Measurements from ENCODE around the gene CDH23.

Gene CDH23

GRCh38 chr10:71391701-71392100 lies 5.0 kb upstream of the CDH23 start:
- in situ Hi-C loops (cut with MboI; ENCODE audit: low sequenced_read_pairs) = no loop called here

DNA sequence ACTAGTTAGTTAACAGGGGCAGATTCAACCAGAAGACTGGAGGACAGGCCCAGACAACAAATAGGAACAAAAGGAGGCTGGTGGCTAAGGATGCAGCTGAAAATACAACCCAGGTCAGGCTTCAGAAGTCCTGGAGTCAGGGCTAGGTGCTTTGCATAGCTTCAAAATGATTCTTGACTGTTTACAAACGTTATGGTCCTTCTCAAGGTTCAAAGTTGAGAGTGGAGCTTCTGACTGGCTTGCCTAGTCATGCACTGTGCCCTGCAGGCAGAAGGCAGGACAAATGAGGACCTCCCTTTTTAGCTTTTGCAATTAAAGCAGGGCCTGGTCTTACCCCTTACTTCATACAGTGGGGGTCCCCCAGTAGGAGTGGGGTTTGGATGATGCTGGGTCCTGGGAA lies 4.4 kb upstream of the CDH23 start:
- in situ Hi-C loops (cut with MboI; ENCODE audit: low sequenced_read_pairs) = no loop called here

GRCh38 chr10:71392791-71393781 lies 3.6 kb upstream of the CDH23 start:
- in situ Hi-C loops (cut with MboI; ENCODE audit: low sequenced_read_pairs) = no loop called here

GRCh38 chr10:71393841-71394475 lies 2.8 kb upstream of the CDH23 start:
- in situ Hi-C loops (cut with MboI; ENCODE audit: low sequenced_read_pairs) = no loop called here

- in situ Hi-C loops (cut with MboI; ENCODE audit: low sequenced_read_pairs) = no loop called here
Observed at GRCh38 chr10:71394926-71395562, 1.7 kb upstream of the CDH23 start.

DNA sequence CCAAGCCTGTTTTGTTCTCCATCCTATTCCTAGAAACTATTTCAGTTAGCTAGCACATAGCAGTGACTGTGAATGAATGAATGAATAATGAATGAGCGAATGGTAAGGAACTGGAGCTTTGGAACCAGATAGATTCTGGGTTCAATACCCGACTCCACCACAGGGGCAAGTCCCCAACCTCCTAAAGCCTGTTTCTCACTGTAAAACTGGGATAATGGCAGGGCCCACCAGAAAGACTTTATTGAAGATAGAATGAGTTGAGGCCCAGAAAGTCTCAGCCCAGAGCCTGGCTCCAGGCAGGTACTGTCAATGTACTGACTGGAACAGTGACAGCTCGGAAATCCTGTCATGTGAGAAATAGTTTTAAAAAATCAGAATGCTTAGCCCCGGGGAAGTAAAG lies 1.1 kb upstream of the CDH23 start:
- in situ Hi-C loops (cut with MboI; ENCODE audit: low sequenced_read_pairs) = no loop called here

DNA sequence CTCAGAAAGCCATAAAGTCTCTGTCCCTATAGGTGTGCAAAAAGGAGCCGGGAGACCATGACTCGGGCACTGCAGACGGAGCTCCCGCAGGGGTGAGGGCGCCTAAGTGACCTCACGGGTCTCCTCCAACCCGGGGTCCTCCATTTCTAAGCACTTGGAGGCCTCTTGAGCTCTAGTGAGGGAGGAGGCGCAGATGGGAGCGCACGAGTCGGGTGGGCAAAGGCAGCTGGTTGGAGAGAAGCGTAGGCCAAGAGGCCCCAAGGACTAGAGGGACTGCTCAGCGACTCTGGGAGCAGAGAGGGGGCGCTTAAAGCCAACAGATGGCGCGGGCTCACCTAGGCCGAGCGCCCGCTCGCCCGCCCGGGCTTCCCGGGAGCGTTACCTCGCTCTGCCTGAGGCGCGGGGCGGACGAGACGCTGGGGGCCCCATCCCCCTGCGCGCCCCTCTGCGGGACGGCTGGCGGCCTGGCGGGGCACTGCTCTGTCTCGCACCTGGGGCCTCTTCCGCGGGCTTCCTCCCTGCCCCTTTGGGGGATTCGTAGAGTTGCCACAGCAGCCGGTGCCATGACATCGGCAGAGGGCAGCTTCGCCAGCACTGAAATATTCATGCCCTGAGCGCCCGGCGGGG lies 523 bp upstream of the CDH23 start:
- in situ Hi-C loops (cut with MboI; ENCODE audit: low sequenced_read_pairs) = no loop called here

DNA sequence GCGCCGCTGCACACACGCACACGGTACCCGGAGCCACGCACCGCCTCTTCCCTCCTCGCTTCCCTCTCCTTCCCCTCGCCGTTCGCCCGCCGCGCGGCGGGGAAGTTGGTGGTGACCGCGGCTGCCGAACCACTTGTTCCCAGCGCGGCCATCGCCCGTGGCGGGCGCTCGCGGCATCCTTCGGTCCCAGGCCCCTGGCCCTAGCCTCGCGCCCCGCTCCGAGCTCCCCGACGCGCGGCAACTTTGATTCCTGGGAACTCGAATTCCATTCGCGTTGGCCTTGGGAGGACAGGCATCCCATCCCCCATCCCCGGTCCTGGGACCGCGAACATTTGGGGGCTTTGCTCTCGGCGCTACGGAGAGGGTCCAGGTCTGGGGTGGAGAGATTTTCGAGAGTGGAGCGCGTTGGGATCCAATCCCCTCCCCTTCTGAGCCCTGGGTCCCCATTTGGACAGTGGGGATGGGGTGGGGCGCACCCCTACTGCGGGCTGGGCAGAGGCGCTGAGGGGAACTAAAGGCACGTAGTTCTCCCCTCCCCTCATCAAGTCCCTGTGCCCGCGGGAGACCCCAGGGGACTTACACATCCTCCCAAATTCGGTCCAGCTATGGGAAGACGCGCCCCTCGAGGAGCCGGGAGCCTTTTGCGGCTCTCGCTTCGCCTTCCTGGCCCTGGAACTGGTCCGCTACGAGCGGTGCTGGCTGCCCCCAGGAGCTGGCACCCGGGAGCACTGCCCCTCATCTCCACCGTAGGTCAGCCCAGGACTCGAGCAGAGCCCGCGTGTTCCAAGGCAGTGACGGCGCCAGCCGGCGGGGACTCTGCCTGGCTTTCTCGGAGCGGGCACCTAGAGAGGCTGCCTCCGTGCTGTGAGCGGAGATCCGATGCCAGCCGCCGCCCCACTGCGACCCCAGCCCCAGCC lies 834 bp downstream of the CDH23 start:
- in situ Hi-C loops (cut with MboI; ENCODE audit: low sequenced_read_pairs) = no loop called here

DNA sequence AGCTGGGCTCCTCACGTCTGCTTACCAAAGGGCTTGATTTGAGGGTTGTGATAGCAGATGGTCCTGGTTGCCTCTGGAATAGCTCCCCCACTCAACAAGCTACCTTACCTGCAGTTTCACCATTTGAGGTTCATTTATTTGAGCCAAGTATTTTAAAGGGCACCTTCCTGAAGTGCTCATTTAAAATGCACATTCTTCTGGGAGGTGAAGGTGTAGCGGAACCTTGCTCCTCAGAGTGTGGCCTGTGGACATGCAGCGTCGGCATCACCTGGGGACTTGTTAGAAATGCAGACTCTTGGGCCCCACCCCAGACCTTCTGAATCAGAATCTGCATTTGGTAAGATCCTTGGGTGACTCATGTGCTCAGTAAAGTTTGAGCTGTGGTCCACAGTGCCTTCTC lies 2.3 kb downstream of the CDH23 start:
- in situ Hi-C loops (cut with MboI; ENCODE audit: low sequenced_read_pairs) = no loop called here

GRCh38 chr10:71399946-71400345 lies 3.2 kb downstream of the CDH23 start:
- in situ Hi-C loops (cut with MboI; ENCODE audit: low sequenced_read_pairs) = no loop called here

GRCh38 chr10:71401056-71401455 lies 4.3 kb downstream of the CDH23 start:
- in situ Hi-C loops (cut with MboI; ENCODE audit: low sequenced_read_pairs) = no loop called here

- in situ Hi-C loops (cut with MboI; ENCODE audit: low sequenced_read_pairs) = no loop called here
Observed at GRCh38 chr10:71402005-71402404, 5.3 kb downstream of the CDH23 start.

DNA sequence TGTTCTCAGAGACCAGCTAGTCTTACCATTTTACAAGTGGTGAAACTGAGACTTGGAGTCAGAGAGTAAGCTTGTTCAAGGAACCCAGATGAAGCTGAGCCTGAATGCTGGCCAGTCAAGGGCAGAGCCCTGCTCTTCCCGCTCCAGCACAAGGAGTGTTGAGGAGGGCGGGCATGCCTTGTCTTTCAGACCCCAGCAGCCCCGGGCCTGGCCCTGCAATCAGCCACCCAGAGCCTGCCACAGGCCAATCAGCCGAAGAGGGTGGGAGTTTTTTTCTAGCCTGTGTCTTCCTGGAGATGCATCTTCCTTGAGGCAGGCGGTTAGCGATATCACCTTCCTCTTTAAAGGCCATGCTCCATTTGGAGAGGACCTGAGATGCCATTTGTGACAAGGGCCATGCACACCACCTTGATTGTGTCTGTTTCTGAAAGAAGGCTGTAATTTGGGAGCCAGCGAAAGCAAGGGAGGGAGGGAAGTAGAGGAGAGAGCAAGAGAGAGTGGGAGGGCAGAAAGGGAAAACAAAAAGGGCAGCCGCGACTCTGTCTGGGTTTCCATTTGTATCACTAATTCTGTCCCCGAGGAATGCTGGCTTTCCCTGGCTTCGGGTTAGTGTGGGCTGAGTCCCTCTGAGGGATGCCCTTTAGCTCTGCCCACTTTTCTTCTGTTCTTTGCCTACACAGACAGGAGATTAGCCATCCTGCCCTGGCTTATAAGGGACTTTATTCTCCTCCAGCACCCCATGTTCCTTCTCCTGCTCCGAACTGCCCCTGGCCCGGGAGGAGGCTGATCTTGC lies 8.0 kb downstream of the CDH23 start:
- in situ Hi-C loops (cut with MboI; ENCODE audit: low sequenced_read_pairs) = no loop called here

DNA sequence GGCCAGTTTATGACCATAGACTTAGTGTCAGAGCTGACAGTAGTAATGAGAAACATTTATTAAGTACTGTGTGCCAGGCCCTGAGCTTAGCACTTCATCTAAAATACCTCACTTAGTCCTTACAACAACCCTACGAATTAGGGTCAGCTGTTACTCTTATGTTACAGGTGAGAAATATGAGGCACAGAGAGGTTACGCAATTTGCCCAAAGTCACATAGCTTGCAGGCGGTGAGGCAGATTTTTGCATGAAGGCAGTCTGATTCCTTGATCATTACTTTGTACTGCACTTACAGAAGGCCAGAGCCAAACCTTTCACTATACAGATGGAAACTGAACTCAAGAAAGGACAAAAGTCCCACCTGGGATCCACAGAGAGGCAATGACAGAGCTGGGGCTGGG lies 10.2 kb downstream of the CDH23 start:
- in situ Hi-C loops (cut with MboI; ENCODE audit: low sequenced_read_pairs) = no loop called here

- in situ Hi-C loops (cut with MboI; ENCODE audit: low sequenced_read_pairs) = no loop called here
Observed at GRCh38 chr10:71408436-71409225, 11.9 kb downstream of the CDH23 start.

DNA sequence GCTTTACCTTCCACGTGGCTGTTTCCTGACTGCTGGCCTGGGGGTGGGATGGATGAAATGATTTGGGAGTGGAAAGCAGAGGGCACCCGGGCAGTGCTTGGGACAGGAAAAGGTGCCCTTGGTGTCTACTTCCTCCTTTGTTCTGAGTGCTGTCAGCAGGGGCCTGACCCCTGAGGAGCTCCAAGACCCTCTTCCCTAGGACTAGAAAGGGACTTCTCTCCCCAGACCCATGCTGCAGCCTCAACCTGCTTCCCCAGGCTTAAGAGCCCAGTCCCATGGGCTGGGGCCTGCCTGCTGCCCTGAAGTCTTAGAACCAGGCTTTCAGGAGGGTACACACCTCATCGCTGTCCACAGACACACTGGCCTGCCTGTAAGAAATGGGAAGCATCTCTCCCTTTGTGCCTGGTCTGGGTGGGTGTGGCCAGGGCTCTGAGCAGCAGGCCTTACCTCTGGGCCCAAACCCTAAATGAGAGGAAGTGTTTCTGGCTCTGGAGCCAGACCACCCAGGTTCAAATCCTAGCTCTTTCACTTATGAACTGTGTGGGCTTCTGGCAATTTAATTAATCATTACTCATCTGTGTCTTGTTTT lies 12.9 kb downstream of the CDH23 start:
- in situ Hi-C loops (cut with MboI; ENCODE audit: low sequenced_read_pairs) = no loop called here

GRCh38 chr10:71413581-71413980 lies 16.9 kb downstream of the CDH23 start:
- in situ Hi-C loops (cut with MboI; ENCODE audit: low sequenced_read_pairs) = no loop called here

GRCh38 chr10:71414359-71414758 lies 17.6 kb downstream of the CDH23 start:
- in situ Hi-C loops (cut with MboI; ENCODE audit: low sequenced_read_pairs) = no loop called here
